ENCODE results near the gene PIP4K2A. TPM values are rescaled to one million over a fixed set of nuclear protein-coding genes. Genes with fewer than 3 reads are reported as not detected.
"Not testable (repeated sequence)": the region's sequence is repeated elsewhere in the genome, so short reads cannot be mapped to it uniquely, and the experiment has no call there.

PIP4K2A gene
- total RNA-seq, 4 donors from 2014 or later = 7.4 to 60.3 (median 9.9) TPM

GRCh38 chr10:22527520-22527919 lies 186.9 kb downstream of the PIP4K2A start:
- no peak overlapping the region for H3K27ac ChIP-seq
- H3K36me3 ChIP-seq = no peaks in the 10 kb centered on the region
- no peak overlapping the region for H3K4me3 ChIP-seq
- WGBS = 82% methylated on average over 2 of the region's 2 CpGs
- DNase-seq (ENCODE audit: low spot score in 2 of 2) = no peak
- no peaks in the 10 kb centered on the region for H3K4me1 ChIP-seq
- TF ChIP-seq EP300 (IDR thresholded peaks at IDR 0.05) = no peak
- no peak for TF ChIP-seq POLR2AphosphoS5 (IDR thresholded peaks at IDR 0.05)
- TF ChIP-seq CTCF (IDR thresholded peaks at IDR 0.05) = no peak
- TF ChIP-seq POLR2A (IDR thresholded peaks at IDR 0.05) = no peak
- H3K9me3 ChIP-seq = peaks cover 14% of the 10 kb centered on the region
- no peaks in the 10 kb centered on the region for H3K27me3 ChIP-seq

DNA sequence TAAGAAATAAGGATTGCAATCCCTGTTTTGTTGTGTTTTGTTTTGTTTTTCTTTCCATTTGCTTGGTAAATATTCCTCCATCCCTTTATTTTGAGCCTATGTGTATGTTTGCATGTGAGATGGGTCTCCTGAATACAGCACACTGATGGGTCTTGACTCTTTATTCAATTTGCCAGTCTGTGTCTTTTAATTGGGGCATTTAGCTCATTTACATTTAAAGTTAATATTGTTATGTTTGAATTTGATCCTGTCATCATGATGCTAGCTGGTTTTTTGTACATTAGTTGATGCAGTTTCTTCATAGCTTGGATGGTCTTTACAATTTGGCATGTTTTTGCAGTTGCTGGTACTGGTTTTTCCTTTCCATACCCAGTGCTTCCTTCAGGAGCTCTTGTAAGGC lies 190.0 kb downstream of the PIP4K2A start:
- not testable (repeated sequence) for H3K4me3 ChIP-seq; H3K27me3 ChIP-seq; H3K27ac ChIP-seq; H3K36me3 ChIP-seq; H3K4me1 ChIP-seq; DNase-seq (ENCODE audit: low spot score in 2 of 2)
- peaks cover 14% of the 10 kb centered on the region for H3K9me3 ChIP-seq

- not testable (repeated sequence) for H3K9me3 ChIP-seq; H3K27ac ChIP-seq; H3K27me3 ChIP-seq; H3K4me1 ChIP-seq; DNase-seq (ENCODE audit: low spot score in 2 of 2); H3K36me3 ChIP-seq; H3K4me3 ChIP-seq
Observed at GRCh38 chr10:22520645-22521044, 193.7 kb downstream of the PIP4K2A start.

DNA sequence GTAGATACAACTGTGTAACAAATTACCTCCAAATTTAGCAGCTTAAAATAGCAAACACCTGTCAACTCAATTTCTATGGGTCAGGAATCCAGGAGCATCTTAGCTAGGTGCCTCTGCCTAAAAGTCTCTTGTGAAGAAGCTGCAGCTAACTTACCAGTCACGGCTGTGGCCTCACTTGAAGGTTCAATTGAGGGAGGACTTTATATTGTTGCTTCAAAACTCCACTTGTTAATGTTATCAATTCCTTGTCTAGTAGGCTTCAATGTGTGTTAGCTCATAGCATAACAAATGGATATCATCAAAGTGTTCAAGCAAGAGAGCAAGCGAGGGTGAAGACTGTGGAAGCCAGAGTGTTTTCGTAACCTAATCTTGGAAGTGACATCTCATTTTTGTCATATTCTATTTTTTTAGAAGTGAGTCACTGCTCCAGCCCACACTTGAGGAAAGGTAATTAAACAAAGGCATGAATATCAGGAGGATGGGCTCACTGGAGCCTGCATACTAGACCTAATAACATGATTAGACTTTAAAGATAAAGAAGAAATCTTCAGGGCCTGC lies 196.1 kb downstream of the PIP4K2A start:
- no peak overlapping the region for H3K27ac ChIP-seq
- peaks cover 11% of the 10 kb centered on the region for H3K27me3 ChIP-seq
- H3K4me3 ChIP-seq = no peak overlapping the region
- TF ChIP-seq EP300 (IDR thresholded peaks at IDR 0.05) (no peak), POLR2A (IDR thresholded peaks at IDR 0.05) (no peak), CTCF (IDR thresholded peaks at IDR 0.05) (no peak), POLR2AphosphoS5 (IDR thresholded peaks at IDR 0.05) (no peak)
- 71% methylated on average over 3 of the region's 3 CpGs for WGBS
- no peaks in the 10 kb centered on the region for H3K36me3 ChIP-seq
- peaks cover 7% of the 10 kb centered on the region for H3K4me1 ChIP-seq
- peaks cover 3% of the 10 kb centered on the region for H3K9me3 ChIP-seq
- no peak for DNase-seq (ENCODE audit: low spot score in 2 of 2)

DNA sequence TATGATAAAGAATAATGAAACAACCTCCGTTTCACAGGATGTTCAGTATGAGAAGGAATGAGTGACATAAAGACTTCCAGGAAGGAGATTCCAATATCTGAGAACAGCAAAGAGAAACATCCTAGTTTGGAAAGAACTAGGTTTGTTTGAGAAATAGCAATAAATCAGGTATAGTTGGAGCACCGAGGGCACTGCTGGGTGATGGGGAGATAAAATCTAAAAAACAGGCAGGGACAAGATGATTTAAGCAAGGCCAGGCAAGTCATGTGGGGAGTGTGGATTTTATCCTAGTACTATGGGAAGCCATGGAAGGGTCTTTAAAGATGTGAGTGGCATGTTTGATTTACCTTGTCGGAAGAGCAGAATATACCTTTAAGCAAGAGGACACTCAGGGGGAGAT lies 199.4 kb downstream of the PIP4K2A start:
- H3K9me3 ChIP-seq = no peaks in the 10 kb centered on the region
- H3K27me3 ChIP-seq = peaks cover 14% of the 10 kb centered on the region
- H3K27ac ChIP-seq = no peak overlapping the region
- no peak for DNase-seq (ENCODE audit: low spot score in 2 of 2)
- WGBS = 54% methylated on average over 3 of the region's 3 CpGs
- H3K4me3 ChIP-seq = no peak overlapping the region
- H3K36me3 ChIP-seq = no peaks in the 10 kb centered on the region
- H3K4me1 ChIP-seq = peaks cover 7% of the 10 kb centered on the region
- no peak for TF ChIP-seq POLR2AphosphoS5 (IDR thresholded peaks at IDR 0.05)

- H3K27me3 ChIP-seq = peaks cover 14% of the 10 kb centered on the region
- H3K4me1 ChIP-seq; H3K27ac ChIP-seq; H3K9me3 ChIP-seq; H3K36me3 ChIP-seq; H3K4me3 ChIP-seq; DNase-seq (ENCODE audit: low spot score in 2 of 2): not testable (repeated sequence)
- WGBS = 72% methylated on average over 3 of the region's 3 CpGs
Observed at GRCh38 chr10:22514414-22514758, 200.0 kb downstream of the PIP4K2A start.

GRCh38 chr10:22513483-22514413 lies 200.6 kb downstream of the PIP4K2A start:
- H3K36me3 ChIP-seq; H3K4me1 ChIP-seq; H3K4me3 ChIP-seq; H3K9me3 ChIP-seq; DNase-seq (ENCODE audit: low spot score in 2 of 2); H3K27ac ChIP-seq: not testable (repeated sequence)
- peaks cover 14% of the 10 kb centered on the region for H3K27me3 ChIP-seq
- WGBS = 78% methylated on average over 12 of the region's 19 CpGs

- H3K9me3 ChIP-seq; H3K4me3 ChIP-seq; DNase-seq (ENCODE audit: low spot score in 2 of 2); H3K36me3 ChIP-seq; H3K27ac ChIP-seq; H3K4me1 ChIP-seq: not testable (repeated sequence)
- 89% methylated on average over 5 of the region's 5 CpGs for WGBS
- H3K27me3 ChIP-seq = peaks cover 21% of the 10 kb centered on the region
Observed at GRCh38 chr10:22512015-22512414, 202.4 kb downstream of the PIP4K2A start.

- not testable (repeated sequence) for H3K36me3 ChIP-seq; H3K4me3 ChIP-seq; DNase-seq (ENCODE audit: low spot score in 2 of 2); H3K9me3 ChIP-seq; H3K27ac ChIP-seq; H3K4me1 ChIP-seq
- peaks cover 11% of the 10 kb centered on the region for H3K27me3 ChIP-seq
- WGBS = 93% methylated on average over 2 of the region's 2 CpGs
Observed at GRCh38 chr10:22508214-22508613, 206.2 kb downstream of the PIP4K2A start.

All from suprapubic skin (tissue), 4 donors.